Measurements from ENCODE around the gene TRNAU1AP.

TRNAU1AP gene

DNA sequence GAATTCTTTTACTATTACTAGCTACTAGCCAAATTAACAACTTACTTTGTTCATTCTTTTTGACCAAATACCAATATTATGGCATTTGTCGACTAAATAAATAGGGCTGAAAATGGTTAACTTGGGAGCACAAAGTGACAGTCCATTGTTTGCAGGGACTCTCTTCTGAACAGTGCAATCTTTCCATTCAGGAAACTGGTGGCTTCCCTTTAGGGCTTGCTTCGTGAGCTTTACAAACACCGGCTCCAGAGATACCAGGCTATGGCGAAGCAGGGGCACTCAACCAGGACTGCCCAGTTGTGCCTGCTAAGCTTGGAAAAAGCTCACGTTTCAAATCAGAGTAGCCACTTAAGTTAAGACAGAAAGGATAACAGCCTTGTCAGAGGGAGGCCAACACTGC lies 51.5 kb downstream of the TRNAU1AP start (continued):
- TF ChIP-seq ARNTL (CRISPR knock-in tag; IDR thresholded peaks at IDR 0.05; ENCODE audit: borderline replicate concordance, low read depth), result no peak
- no peak for TF ChIP-seq GLIS3 (CRISPR knock-in tag; IDR thresholded peaks at IDR 0.05)

DNA sequence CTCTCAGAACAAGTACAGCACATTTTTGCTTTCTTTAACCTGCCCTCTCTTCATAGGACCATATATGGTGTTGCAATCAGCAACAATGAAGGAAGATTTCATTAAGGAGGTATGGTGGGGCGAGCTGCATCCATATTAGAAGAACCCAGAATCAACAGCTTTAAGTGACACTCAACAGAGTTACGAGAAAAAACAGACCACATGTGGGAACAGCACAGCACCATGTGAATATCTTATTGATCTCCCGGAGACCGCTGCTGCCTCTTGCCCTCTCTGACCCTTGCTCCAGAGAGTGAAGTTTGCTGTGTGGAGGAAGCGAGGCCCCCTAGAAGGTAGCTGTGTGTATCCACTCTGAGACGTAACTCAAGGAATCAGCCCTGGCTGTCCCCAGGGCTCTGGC lies 52.1 kb downstream of the TRNAU1AP start:
- ATAC-seq, result no peak
- TF ChIP-seq ZNF70 (CRISPR knock-in tag; IDR thresholded peaks at IDR 0.05) (no peak), CSDC2 (CRISPR knock-in tag; IDR thresholded peaks at IDR 0.05) (no peak), TCF4 (CRISPR knock-in tag; IDR thresholded peaks at IDR 0.05; ENCODE audit: borderline replicate concordance) (no peak), ZNF565 (CRISPR knock-in tag; conservative IDR thresholded peaks at IDR 0.05; ENCODE audit: low read depth) (no peak), GLIS3 (CRISPR knock-in tag; IDR thresholded peaks at IDR 0.05) (no peak), RARB (CRISPR knock-in tag; IDR thresholded peaks at IDR 0.05) (no peak), ARNTL (CRISPR knock-in tag; IDR thresholded peaks at IDR 0.05; ENCODE audit: borderline replicate concordance, low read depth) (no peak), SNAI2 (CRISPR knock-in tag; IDR thresholded peaks at IDR 0.05) (no peak), OSR1 (CRISPR knock-in tag; IDR thresholded peaks at IDR 0.05) (no peak), ZFP30 (CRISPR knock-in tag; IDR thresholded peaks at IDR 0.05) (no peak), ZFP3 (CRISPR knock-in tag; IDR thresholded peaks at IDR 0.05) (no peak), ZC3H10 (CRISPR knock-in tag; IDR thresholded peaks at IDR 0.05) (no peak)
- TF ChIP-seq, protein P1, sequence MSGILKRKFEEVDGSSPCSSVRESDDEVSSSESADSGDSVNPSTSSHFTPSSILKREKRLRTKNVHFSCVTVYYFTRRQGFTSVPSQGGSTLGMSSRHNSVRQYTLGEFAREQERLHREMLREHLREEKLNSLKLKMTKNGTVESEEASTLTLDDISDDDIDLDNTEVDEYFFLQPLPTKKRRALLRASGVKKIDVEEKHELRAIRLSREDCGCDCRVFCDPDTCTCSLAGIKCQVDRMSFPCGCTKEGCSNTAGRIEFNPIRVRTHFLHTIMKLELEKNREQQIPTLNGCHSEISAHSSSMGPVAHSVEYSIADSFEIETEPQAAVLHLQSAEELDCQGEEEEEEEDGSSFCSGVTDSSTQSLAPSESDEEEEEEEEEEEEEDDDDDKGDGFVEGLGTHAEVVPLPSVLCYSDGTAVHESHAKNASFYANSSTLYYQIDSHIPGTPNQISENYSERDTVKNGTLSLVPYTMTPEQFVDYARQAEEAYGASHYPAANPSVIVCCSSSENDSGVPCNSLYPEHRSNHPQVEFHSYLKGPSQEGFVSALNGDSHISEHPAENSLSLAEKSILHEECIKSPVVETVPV (CRISPR knock-in tag; IDR thresholded peaks at IDR 0.05), result no peak
- TF ChIP-seq, protein P2, sequence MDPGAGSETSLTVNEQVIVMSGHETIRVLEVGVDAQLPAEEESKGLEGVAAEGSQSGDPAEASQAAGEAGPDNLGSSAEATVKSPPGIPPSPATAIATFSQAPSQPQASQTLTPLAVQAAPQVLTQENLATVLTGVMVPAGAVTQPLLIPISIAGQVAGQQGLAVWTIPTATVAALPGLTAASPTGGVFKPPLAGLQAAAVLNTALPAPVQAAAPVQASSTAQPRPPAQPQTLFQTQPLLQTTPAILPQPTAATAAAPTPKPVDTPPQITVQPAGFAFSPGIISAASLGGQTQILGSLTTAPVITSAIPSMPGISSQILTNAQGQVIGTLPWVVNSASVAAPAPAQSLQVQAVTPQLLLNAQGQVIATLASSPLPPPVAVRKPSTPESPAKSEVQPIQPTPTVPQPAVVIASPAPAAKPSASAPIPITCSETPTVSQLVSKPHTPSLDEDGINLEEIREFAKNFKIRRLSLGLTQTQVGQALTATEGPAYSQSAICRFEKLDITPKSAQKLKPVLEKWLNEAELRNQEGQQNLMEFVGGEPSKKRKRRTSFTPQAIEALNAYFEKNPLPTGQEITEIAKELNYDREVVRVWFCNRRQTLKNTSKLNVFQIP (CRISPR knock-in tag; IDR thresholded peaks at IDR 0.05; ENCODE audit: borderline replicate concordance, low read depth), result no peak
- TF ChIP-seq, protein P3, sequence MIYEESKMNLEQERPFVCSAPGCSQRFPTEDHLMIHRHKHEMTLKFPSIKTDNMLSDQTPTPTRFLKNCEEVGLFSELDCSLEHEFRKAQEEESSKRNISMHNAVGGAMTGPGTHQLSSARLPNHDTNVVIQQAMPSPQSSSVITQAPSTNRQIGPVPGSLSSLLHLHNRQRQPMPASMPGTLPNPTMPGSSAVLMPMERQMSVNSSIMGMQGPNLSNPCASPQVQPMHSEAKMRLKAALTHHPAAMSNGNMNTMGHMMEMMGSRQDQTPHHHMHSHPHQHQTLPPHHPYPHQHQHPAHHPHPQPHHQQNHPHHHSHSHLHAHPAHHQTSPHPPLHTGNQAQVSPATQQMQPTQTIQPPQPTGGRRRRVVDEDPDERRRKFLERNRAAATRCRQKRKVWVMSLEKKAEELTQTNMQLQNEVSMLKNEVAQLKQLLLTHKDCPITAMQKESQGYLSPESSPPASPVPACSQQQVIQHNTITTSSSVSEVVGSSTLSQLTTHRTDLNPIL (CRISPR knock-in tag; IDR thresholded peaks at IDR 0.05; ENCODE audit: low read depth), result no peak
- TF ChIP-seq, protein P4, sequence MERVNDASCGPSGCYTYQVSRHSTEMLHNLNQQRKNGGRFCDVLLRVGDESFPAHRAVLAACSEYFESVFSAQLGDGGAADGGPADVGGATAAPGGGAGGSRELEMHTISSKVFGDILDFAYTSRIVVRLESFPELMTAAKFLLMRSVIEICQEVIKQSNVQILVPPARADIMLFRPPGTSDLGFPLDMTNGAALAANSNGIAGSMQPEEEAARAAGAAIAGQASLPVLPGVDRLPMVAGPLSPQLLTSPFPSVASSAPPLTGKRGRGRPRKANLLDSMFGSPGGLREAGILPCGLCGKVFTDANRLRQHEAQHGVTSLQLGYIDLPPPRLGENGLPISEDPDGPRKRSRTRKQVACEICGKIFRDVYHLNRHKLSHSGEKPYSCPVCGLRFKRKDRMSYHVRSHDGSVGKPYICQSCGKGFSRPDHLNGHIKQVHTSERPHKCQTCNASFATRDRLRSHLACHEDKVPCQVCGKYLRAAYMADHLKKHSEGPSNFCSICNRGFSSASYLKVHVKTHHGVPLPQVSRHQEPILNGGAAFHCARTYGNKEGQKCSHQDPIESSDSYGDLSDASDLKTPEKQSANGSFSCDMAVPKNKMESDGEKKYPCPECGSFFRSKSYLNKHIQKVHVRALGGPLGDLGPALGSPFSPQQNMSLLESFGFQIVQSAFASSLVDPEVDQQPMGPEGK (CRISPR knock-in tag; IDR thresholded peaks at IDR 0.05; ENCODE audit: borderline replicate concordance), result no peak
- TF ChIP-seq, protein P5, sequence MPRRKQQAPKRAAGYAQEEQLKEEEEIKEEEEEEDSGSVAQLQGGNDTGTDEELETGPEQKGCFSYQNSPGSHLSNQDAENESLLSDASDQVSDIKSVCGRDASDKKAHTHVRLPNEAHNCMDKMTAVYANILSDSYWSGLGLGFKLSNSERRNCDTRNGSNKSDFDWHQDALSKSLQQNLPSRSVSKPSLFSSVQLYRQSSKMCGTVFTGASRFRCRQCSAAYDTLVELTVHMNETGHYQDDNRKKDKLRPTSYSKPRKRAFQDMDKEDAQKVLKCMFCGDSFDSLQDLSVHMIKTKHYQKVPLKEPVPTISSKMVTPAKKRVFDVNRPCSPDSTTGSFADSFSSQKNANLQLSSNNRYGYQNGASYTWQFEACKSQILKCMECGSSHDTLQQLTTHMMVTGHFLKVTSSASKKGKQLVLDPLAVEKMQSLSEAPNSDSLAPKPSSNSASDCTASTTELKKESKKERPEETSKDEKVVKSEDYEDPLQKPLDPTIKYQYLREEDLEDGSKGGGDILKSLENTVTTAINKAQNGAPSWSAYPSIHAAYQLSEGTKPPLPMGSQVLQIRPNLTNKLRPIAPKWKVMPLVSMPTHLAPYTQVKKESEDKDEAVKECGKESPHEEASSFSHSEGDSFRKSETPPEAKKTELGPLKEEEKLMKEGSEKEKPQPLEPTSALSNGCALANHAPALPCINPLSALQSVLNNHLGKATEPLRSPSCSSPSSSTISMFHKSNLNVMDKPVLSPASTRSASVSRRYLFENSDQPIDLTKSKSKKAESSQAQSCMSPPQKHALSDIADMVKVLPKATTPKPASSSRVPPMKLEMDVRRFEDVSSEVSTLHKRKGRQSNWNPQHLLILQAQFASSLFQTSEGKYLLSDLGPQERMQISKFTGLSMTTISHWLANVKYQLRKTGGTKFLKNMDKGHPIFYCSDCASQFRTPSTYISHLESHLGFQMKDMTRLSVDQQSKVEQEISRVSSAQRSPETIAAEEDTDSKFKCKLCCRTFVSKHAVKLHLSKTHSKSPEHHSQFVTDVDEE (CRISPR knock-in tag; IDR thresholded peaks at IDR 0.05), result no peak

DNA sequence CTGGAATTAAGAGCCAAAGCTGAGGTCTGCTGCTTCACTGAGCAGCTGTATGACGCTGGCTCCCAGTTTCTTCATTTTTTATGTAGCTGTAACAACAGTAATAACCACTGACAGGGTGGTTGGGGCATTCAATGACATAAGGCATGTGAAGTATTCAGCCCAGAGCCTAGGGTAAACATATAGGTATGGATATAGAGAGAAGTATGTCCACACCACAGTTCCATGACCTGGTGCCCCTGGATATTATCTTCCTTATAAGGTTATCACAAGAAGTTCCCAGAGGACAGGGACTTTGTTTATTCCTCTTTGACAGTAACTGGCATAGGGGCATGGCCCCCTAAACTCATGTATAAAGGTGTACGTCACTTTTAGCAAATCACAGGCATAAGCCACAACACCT lies 53.9 kb downstream of the TRNAU1AP start:
- ATAC-seq, result no peak
- no peak for TF ChIP-seq ZNF8 (CRISPR knock-in tag; IDR thresholded peaks at IDR 0.05)
- TF ChIP-seq, protein P1 (CRISPR knock-in tag; IDR thresholded peaks at IDR 0.05), result no peak

DNA sequence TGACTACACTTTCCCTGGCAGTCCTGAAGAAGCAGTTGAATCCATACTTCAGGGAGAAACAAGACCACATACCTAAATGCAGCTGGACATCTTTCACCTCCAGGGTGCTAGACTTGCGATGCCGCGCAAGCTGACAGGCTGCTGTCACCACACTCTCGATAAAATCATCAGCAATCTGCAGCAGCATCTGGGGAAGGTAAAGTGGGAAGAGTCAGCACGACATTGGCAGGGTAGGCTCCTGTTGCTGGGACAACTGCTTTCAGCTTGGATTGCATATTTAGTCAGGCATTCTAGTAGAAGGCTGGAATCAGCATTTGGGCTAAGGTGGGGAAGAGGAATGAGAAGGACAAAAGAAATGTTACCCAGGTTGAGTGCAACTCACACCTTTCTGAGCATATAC lies 60.3 kb downstream of the TRNAU1AP start:
- no peak for ATAC-seq
- TF ChIP-seq RARB (CRISPR knock-in tag; IDR thresholded peaks at IDR 0.05), result no peak
- TF ChIP-seq, protein P2 (CRISPR knock-in tag; IDR thresholded peaks at IDR 0.05; ENCODE audit: borderline replicate concordance, low read depth), result no peak
- no peak for TF ChIP-seq ARNTL (CRISPR knock-in tag; IDR thresholded peaks at IDR 0.05; ENCODE audit: borderline replicate concordance, low read depth)
- no peak for TF ChIP-seq TOX (CRISPR knock-in tag; IDR thresholded peaks at IDR 0.05; ENCODE audit: borderline replicate concordance)
- TF ChIP-seq OSR1 (CRISPR knock-in tag; IDR thresholded peaks at IDR 0.05), result no peak
- TF ChIP-seq, protein P3 (CRISPR knock-in tag; IDR thresholded peaks at IDR 0.05; ENCODE audit: low read depth), result no peak
- no peak for TF ChIP-seq TCF4 (CRISPR knock-in tag; IDR thresholded peaks at IDR 0.05; ENCODE audit: borderline replicate concordance)
- no peak for TF ChIP-seq SNAI2 (CRISPR knock-in tag; IDR thresholded peaks at IDR 0.05)
- TF ChIP-seq ISL1 (CRISPR knock-in tag; IDR thresholded peaks at IDR 0.05), result no peak
- TF ChIP-seq ZNF8 (CRISPR knock-in tag; IDR thresholded peaks at IDR 0.05), result no peak
- TF ChIP-seq ESRRG (CRISPR knock-in tag; IDR thresholded peaks at IDR 0.05), result no peak
- no peak for TF ChIP-seq ZFP30 (CRISPR knock-in tag; IDR thresholded peaks at IDR 0.05)
- no peak for TF ChIP-seq ZNF565 (CRISPR knock-in tag; conservative IDR thresholded peaks at IDR 0.05; ENCODE audit: low read depth)
- TF ChIP-seq BACH2 (CRISPR knock-in tag; IDR thresholded peaks at IDR 0.05; ENCODE audit: borderline replicate concordance), result no peak
